Omental fat pad (tissue), 4 donors: ENCODE measurements around the gene CYYR1. TPM values are rescaled to one million over a fixed set of nuclear protein-coding genes. Genes with fewer than 3 reads are reported as not detected.

Experiments
- ATAC-seq: fragments of 150-250 bp; one replicate; pipeline ENCODE4 v1.9.1; 2016; ENCODE audit warnings: mild to moderate bottlenecking, moderate library complexity; ENCODE audit not compliant: low FRiP score
- DNase-seq: peaks from one replicate; pipeline ENCODE4 v3.0.0-alpha.2; 2019; ENCODE audit warnings: low spot score
- CTCF ChIP-seq, 3 donors: fragments of 450-650 bp; IDR thresholded peaks; one replicate each; pipeline ENCODE4 v1.5.1; 2016 to 2017; ENCODE audit warnings: antibody characterized with exemption in 3 of 3, mild to moderate bottlenecking in 3 of 3, moderate library complexity in 2 of 3
- total RNA-seq, 4 donors: library from RNA; depleted of rRNA; stranded (reverse); fragments of >200 nt; gene quantifications; one replicate each; pipeline ENCODE4 v1.1.0, GENCODE V29; 2016

Gene CYYR1
- total RNA-seq, 4 donors from 2014 or later, result 14.3 to 72.8 (median 20.4) TPM

- no peak for DNase-seq
- TF ChIP-seq CTCF (IDR thresholded peaks at IDR 0.05), result no peak
- ATAC-seq, result no peak
Measured at GRCh38 chr21:26432410-26432809, 140.7 kb downstream of the CYYR1 start.

- no peak for TF ChIP-seq CTCF (IDR thresholded peaks at IDR 0.05)
- ATAC-seq, result no peak
- no peak for DNase-seq
Measured at GRCh38 chr21:26425576-26425975, 147.5 kb downstream of the CYYR1 start.

- DNase-seq (no peak), ATAC-seq (no peak)
- TF ChIP-seq CTCF (IDR thresholded peaks at IDR 0.05), result no peak
Measured at GRCh38 chr21:26423511-26423910, 149.6 kb downstream of the CYYR1 start.

GRCh38 chr21:26422706-26423105 is 150.4 kb downstream of the CYYR1 start:
- ATAC-seq (no peak), DNase-seq (no peak)
- TF ChIP-seq CTCF (IDR thresholded peaks at IDR 0.05), result no peak

GRCh38 chr21:26422138-26422537 is 150.9 kb downstream of the CYYR1 start:
- DNase-seq, result no peak
- no peak for TF ChIP-seq CTCF (IDR thresholded peaks at IDR 0.05)
- ATAC-seq, result no peak

GRCh38 chr21:26421724-26422123 is 151.4 kb downstream of the CYYR1 start:
- DNase-seq (no peak), ATAC-seq (no peak)
- TF ChIP-seq CTCF (IDR thresholded peaks at IDR 0.05), result no peak
